Neural cell (in vitro differentiated cells): ENCODE results near the gene EXOC4.

Experiments used
- EP300 ChIP-seq: fragments of 450-650 bp; conservative IDR thresholded peaks from 2 replicates; pipeline ENCODE4 v1.6.1; 2014; ENCODE audit warnings: antibody characterized with exemption, mild to moderate bottlenecking, moderate library complexity; ENCODE audit not compliant: poor library complexity, severe bottlenecking
- EZH2 ChIP-seq: fragments of 200-600, 300-800 bp; shearing (Covaris generic), sonication (generic); IDR thresholded peaks from 2 replicates; pipeline ENCODE4 v1.6.1; 2014; ENCODE audit warnings: antibody characterized with exemption, low read length, borderline replicate concordance, mild to moderate bottlenecking; ENCODE audit not compliant: insufficient read depth, poor library complexity, severe bottlenecking
- MXI1 ChIP-seq: fragments of 450-650 bp; conservative IDR thresholded peaks from 2 replicates; pipeline ENCODE4 v1.6.1; 2014; ENCODE audit warnings: antibody characterized with exemption, mild to moderate bottlenecking; ENCODE audit not compliant: poor library complexity, severe bottlenecking
- POLR2AphosphoS5 ChIP-seq: IDR thresholded peaks from 2 replicates; pipeline ENCODE4 v1.6.1; 2012
- RAD21 ChIP-seq: fragments of 450-650 bp; conservative IDR thresholded peaks from 2 replicates; pipeline ENCODE4 v1.6.1; 2014; ENCODE audit warnings: antibody characterized with exemption, mild to moderate bottlenecking, moderate library complexity
- SMC3 ChIP-seq: fragments of 450-650 bp; conservative IDR thresholded peaks from 2 replicates; pipeline ENCODE4 v1.6.1; 2014; ENCODE audit warnings: antibody characterized with exemption, mild to moderate bottlenecking, moderate library complexity; ENCODE audit not compliant: poor library complexity
- TAF1 ChIP-seq: IDR thresholded peaks from 2 replicates; pipeline ENCODE4 v1.6.1; 2012; ENCODE audit warnings: low read depth
- TF ChIP-seq, protein P1 (sequence below): fragments of 450-650 bp; IDR thresholded peaks from 2 replicates; pipeline ENCODE4 v1.5.1; 2014; ENCODE audit warnings: antibody characterized with exemption, mild to moderate bottlenecking, moderate library complexity; ENCODE audit not compliant: poor library complexity, severe bottlenecking
- TF ChIP-seq, protein P2 (sequence below): IDR thresholded peaks from 2 replicates; pipeline ENCODE4 v1.6.1; 2012; ENCODE audit warnings: borderline replicate concordance

DNA sequence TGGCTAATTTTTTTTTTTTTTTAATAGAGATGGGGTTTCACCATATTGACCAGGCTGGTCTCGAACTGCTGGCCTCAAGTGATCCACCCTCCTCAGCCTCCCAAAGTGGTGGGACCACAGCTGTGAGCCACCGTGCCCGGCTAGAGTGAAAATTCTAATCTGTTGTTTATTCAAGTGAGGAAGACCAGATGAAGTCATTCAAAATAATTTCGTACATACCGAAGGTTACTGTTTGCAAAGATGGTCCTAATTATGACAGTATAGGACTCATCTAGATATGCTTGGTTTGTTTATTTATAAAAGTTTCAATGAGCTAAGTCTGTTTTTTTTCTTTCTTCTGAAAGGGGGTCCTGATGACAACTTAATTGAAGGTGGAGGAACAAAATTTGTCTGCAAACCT, 376.8 kb downstream of the EXOC4 start:
- no peak for TF ChIP-seq EP300
- TF ChIP-seq EZH2: no peak
- TF ChIP-seq, protein P1, sequence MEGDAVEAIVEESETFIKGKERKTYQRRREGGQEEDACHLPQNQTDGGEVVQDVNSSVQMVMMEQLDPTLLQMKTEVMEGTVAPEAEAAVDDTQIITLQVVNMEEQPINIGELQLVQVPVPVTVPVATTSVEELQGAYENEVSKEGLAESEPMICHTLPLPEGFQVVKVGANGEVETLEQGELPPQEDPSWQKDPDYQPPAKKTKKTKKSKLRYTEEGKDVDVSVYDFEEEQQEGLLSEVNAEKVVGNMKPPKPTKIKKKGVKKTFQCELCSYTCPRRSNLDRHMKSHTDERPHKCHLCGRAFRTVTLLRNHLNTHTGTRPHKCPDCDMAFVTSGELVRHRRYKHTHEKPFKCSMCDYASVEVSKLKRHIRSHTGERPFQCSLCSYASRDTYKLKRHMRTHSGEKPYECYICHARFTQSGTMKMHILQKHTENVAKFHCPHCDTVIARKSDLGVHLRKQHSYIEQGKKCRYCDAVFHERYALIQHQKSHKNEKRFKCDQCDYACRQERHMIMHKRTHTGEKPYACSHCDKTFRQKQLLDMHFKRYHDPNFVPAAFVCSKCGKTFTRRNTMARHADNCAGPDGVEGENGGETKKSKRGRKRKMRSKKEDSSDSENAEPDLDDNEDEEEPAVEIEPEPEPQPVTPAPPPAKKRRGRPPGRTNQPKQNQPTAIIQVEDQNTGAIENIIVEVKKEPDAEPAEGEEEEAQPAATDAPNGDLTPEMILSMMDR: no peak
- TF ChIP-seq MXI1: no peak
- no peak for TF ChIP-seq POLR2AphosphoS5
- no peak for TF ChIP-seq TAF1
- TF ChIP-seq, protein P2, sequence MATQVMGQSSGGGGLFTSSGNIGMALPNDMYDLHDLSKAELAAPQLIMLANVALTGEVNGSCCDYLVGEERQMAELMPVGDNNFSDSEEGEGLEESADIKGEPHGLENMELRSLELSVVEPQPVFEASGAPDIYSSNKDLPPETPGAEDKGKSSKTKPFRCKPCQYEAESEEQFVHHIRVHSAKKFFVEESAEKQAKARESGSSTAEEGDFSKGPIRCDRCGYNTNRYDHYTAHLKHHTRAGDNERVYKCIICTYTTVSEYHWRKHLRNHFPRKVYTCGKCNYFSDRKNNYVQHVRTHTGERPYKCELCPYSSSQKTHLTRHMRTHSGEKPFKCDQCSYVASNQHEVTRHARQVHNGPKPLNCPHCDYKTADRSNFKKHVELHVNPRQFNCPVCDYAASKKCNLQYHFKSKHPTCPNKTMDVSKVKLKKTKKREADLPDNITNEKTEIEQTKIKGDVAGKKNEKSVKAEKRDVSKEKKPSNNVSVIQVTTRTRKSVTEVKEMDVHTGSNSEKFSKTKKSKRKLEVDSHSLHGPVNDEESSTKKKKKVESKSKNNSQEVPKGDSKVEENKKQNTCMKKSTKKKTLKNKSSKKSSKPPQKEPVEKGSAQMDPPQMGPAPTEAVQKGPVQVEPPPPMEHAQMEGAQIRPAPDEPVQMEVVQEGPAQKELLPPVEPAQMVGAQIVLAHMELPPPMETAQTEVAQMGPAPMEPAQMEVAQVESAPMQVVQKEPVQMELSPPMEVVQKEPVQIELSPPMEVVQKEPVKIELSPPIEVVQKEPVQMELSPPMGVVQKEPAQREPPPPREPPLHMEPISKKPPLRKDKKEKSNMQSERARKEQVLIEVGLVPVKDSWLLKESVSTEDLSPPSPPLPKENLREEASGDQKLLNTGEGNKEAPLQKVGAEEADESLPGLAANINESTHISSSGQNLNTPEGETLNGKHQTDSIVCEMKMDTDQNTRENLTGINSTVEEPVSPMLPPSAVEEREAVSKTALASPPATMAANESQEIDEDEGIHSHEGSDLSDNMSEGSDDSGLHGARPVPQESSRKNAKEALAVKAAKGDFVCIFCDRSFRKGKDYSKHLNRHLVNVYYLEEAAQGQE: no peak
- no peak for TF ChIP-seq RAD21
- no peak for TF ChIP-seq SMC3
